MG63 (cell line): ENCODE results near the gene ANKRD11. TPM values are rescaled to one million over a fixed set of nuclear protein-coding genes. Genes with fewer than 3 reads are reported as not detected.
"Not testable (repeated sequence)": the region's sequence is repeated elsewhere in the genome, so short reads cannot be mapped to it uniquely, and the experiment has no call there.

Experiments used
- DNase-seq: peaks from one replicate; pipeline ENCODE4 v3.0.0-alpha.2; 2020
- H3K27me3 ChIP-seq: fragments of 250-450 bp; sonication (Bioruptor Pico); 2 replicates; pipeline ENCODE4 v1.5.1; 2020; ENCODE audit warnings: mild to moderate bottlenecking, moderate library complexity
- H3K36me3 ChIP-seq: fragments of 250-450 bp; sonication (Bioruptor Pico); 2 replicates; pipeline ENCODE4 v1.5.1; 2020; ENCODE audit warnings: mild to moderate bottlenecking, moderate library complexity
- H3K4me3 ChIP-seq: fragments of 250-450 bp; sonication (Bioruptor Pico); 2 replicates; pipeline ENCODE4 v1.5.1; 2020; ENCODE audit warnings: mild to moderate bottlenecking, moderate library complexity
- H3K9me3 ChIP-seq: fragments of 250-450 bp; sonication (Bioruptor Pico); 2 replicates; pipeline ENCODE4 v1.5.1; 2020; ENCODE audit warnings: mild to moderate bottlenecking, moderate library complexity
- total RNA-seq: library from RNA; depleted of rRNA; stranded (reverse); fragments of >200 nt; shearing (Covaris generic); gene quantifications from 2 replicates; pipeline ENCODE4 v1.2.3, GENCODE V29; 2014; ENCODE audit warnings: low replicate concordance

Gene ANKRD11
- total RNA-seq, 1 experiment from 2014 or later = 54.3 TPM

DNA sequence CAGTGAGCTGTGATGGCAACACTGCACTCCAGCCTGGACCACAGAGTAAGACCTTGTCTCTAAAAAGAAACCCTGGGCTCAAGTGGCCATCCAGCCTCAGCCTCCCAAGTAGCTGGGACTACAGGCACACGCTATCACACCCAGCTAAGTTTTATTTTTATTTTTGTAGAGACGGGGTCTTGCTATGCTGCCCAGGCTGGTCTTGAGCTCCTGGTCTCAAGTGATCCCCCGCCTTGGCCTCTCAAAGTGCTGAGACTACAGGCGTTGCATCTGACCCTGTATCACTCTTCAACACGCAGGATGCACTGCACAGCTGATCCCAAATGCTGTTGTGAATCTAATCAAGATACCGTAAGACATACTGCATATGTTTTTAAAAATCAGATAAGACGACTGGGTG, 23.0 kb downstream of the ANKRD11 start:
- H3K4me3 ChIP-seq = no peak overlapping the region
- no peaks in the 10 kb centered on the region for H3K27me3 ChIP-seq
- DNase-seq = no peak
- no peaks in the 10 kb centered on the region for H3K9me3 ChIP-seq
- no peaks in the 10 kb centered on the region for H3K36me3 ChIP-seq

DNA sequence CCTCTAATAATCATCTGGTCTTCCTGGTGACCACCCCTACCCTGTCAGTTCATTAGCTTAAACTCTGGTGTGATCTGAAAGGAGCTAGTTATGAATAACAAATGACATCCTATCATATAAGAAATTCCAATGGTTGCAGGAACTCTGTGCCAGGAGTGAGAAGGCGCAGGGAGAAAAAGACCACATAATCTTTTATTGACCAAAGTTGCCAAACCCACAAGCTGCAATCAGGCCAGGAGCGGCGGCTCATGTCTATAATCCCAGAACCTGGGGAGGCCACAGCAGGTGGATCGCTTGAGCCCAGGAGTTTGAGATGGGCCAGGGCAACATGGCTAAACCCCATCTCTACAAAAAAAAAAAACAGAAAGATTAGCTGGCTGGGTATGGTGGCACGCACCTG, 23.4 kb downstream of the ANKRD11 start:
- no peak for DNase-seq
- H3K36me3 ChIP-seq = no peaks in the 10 kb centered on the region
- H3K4me3 ChIP-seq = no peak overlapping the region
- H3K9me3 ChIP-seq = no peaks in the 10 kb centered on the region
- no peaks in the 10 kb centered on the region for H3K27me3 ChIP-seq

DNA sequence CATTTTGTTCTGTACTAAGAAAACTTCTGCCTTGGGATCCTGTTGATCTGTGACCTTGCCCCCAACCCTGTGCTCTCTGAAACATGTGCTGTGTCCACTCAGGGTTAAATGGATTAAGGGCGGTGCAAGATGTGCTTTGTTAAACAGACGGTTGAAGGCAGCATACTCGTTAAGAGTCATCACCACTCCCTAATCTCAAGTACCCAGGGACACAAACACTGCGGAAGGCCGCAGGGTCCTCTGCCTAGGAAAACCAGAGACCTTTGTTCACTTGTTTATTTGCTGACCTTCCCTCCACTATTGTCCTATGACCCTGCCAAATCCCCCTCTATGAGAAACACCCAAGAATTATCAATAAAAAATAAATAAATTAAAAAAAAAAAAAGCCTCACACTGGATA, 27.0 kb downstream of the ANKRD11 start:
- not testable (repeated sequence) for H3K9me3 ChIP-seq, H3K4me3 ChIP-seq, DNase-seq, H3K36me3 ChIP-seq, H3K27me3 ChIP-seq

DNA sequence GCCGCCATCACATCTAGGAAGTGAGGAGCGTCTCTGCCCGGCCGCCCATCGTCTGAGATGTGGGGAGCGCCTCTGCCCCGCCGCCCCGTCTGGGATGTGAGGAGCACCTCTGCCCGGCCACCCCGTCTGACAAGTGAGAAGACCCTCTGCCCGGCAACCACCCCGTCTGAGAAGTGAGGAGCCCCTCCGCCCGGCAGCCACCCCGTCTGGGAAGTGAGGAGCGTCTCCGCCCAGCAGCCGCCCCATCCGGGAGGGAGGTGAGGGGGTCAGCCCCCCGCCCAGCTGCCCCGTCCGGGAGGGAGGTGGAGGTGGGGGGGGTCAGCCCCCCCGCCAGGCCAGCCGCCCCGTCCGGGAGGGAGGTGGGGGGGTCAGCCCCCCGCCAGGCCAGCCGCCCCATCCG, 27.7 kb downstream of the ANKRD11 start:
- H3K27me3 ChIP-seq, DNase-seq, H3K36me3 ChIP-seq, H3K4me3 ChIP-seq, H3K9me3 ChIP-seq: not testable (repeated sequence)

DNA sequence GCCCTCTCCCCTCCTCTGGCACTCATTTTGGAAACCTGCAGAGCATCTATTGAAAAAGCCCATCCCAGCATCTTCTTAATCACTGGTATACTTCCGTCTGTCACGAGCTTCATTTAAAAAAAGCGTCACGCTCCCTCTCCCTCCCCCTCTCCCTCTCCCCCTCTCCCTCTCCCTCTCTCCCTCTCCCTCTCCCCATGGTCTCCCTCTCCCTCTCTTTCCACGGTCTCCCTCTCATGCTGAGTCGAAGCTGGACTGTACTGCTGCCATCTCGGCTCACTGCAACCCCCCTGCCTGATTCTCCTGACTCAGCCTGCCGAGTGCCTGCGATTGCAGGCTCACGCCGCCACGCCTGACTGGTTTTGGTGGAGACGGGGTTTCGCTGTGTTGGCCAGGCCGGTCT, 28.5 kb downstream of the ANKRD11 start:
- not testable (repeated sequence) for H3K27me3 ChIP-seq, H3K9me3 ChIP-seq, H3K36me3 ChIP-seq, H3K4me3 ChIP-seq
- DNase-seq = peak; percentile 73

DNA sequence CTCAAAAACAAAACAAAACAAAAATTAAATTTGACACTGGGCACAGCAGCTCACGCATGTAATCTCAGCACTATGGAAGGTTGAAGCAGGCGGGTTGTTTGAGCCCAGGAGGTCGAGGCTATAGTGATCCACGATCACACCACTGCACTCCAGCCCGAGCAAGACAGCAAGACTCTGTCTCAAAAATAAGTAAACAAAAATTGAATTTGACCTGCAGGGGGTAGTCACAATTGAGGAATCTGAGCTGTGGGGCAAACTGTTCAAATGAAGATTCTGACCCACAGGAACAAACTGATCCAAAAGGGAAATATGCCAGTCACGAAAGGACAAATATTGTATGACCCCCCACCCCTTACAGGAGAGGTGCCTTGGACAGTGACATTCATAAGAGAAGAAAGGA, 29.8 kb downstream of the ANKRD11 start:
- Histone ChIP-seq H3K36me3 (no peaks in the 10 kb centered on the region), H3K27me3 (no peaks in the 10 kb centered on the region), H3K4me3 (no peak overlapping the region), H3K9me3 (no peaks in the 10 kb centered on the region)
- DNase-seq = no peak

DNA sequence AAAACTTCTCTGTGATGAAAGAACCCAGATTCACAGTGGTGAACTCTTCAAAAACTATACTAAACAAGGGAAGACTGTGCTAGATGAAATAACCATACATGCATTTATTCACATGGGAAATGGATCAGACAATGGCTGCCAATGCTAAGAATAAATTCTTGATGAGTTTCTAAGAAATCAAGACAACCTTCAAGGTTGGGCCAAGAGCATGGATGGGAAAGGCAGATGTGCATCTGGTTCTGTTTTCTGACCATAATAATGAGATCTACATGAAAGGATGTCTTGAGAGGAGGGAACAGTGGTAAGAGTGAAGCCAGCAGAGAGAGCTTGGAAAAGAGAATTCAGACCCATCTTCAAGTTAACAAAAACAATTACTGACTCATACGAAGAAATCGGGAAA, 31.4 kb downstream of the ANKRD11 start:
- Histone ChIP-seq H3K9me3 (no peaks in the 10 kb centered on the region), H3K36me3 (no peaks in the 10 kb centered on the region), H3K4me3 (no peak overlapping the region), H3K27me3 (no peaks in the 10 kb centered on the region)
- no peak for DNase-seq

DNA sequence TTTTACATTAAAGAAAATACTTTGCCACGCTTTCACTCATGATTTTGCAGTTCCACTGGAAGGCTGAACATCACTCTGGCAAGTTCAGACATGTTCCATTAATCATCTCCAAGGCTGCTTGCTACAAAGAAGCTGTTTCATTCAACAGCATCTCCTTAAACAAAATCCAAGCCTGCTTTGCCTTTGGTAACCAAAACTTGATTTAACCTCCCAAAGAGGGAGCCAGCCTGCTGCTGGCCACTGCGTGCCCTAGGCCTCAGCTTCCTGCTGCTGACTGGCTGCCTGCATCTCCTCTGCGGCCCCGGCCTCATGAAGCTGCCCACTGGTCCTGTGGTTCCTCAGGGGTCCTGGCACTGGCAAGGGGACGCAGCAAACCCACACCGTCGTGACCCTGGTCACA, 31.8 kb downstream of the ANKRD11 start:
- no peak overlapping the region for H3K4me3 ChIP-seq
- H3K36me3 ChIP-seq = no peaks in the 10 kb centered on the region
- no peaks in the 10 kb centered on the region for H3K27me3 ChIP-seq
- DNase-seq = no peak
- no peaks in the 10 kb centered on the region for H3K9me3 ChIP-seq

DNA sequence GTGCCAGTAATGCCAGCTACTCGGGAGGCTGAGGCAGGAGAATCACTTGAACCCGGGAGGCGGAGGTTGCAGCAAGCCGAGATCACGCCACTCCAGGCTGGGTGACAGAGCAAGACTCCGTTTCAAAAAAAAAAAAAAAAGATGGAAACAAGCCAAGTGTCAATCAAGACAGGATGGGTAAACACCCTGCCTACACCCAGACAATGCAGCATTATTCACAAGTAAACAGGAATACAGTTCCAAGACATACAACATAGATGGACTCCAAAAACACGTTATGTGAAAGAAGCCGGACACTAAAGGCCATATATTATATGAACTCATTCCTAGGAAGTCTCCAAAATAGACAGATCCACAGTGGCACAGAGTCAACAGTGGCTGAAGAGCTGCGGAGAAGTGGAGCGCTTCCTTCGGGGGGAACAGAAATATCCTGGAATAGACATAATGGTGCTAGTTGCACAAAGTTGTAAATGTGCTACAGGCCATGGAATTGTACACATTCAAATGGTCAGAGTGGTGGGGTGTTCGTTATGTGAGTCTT, 33.9 kb downstream of the ANKRD11 start:
- Histone ChIP-seq H3K9me3 (no peaks in the 10 kb centered on the region), H3K4me3 (no peak overlapping the region), H3K36me3 (no peaks in the 10 kb centered on the region), H3K27me3 (no peaks in the 10 kb centered on the region)
- no peak for DNase-seq

DNA sequence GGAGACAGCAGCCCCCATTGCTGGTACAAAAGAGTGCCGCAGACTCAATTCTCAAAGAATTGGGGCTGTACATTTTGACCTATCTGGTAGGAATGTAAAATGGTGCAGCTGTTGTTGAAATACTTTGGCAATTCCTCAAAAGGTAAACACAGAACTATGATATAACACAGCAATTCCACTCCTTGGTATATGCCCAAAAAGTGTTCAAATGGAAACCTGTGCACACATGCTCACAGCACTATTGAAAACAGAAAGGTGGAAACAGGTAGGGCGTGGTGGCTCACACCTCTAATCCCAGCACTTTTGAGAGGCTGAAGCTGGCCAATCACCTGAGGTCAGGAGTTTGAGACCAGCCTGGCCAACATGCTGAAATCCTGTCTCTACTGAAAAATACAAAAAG, 34.7 kb downstream of the ANKRD11 start:
- no peak for DNase-seq

DNA sequence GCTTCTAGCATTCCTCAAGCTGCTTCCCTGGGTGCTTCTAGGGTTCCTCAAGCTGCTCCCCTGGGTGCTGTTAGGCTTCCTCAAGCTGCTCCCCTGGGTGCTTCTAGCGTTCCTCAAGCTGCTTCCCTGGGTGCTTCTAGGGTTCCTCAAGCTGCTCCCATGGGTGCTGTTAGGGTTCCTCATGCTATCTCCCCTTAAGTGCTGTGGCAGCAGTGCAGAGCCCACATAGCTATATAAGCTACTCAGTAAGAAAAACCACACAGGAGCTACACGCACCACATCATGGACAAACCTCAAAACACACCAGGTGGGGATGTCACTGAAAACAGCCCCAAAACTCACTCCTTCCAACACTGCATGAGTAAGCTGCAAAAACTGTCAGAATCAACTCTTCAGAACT, 35.2 kb downstream of the ANKRD11 start:
- no peak for DNase-seq
- H3K27me3 ChIP-seq = no peaks in the 10 kb centered on the region
- no peak overlapping the region for H3K4me3 ChIP-seq
- H3K36me3 ChIP-seq = no peaks in the 10 kb centered on the region
- no peaks in the 10 kb centered on the region for H3K9me3 ChIP-seq

More for the DNA sequence above, 34.7 kb downstream of the ANKRD11 start:
- Histone ChIP-seq H3K9me3 (no peaks in the 10 kb centered on the region), H3K4me3 (no peak overlapping the region), H3K36me3 (no peaks in the 10 kb centered on the region), H3K27me3 (no peaks in the 10 kb centered on the region)

DNA sequence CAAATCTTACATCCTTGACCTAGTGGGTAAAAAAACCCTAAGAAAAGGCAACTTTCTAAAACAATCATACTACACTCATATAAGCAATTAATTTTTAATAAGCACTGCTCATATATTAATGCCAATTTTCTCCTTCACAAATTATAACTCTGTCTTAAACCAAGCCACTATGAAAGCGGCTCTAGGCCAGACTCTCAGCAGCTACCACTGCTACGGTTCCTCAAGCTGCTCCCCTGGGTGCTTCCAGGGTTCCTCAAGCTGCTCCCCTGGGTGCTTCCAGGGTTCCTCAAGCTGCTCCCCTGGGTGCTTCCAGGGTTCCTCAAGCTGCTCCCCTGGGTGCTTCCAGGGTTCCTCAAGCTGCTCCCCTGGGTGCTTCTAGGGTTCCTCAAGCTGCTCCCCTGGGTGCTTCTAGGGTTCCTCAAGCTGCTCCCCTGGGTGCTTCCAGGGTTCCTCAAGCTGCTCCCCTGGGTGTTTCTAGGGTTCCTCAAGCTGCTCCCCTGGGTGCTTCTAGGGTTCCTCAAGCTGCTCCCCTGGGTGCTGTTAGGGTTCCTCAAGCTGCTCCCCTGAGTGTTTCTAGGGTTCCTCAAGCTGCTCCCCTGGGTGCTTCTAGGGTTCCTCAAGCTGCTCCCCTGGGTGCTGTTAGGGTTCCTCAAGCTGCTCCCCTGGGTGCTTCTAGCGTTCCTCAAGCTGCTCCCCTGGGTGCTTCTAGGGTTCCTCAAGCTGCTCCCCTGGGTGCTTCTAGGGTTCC, 35.8 kb downstream of the ANKRD11 start:
- H3K27me3 ChIP-seq, H3K36me3 ChIP-seq, DNase-seq, H3K4me3 ChIP-seq, H3K9me3 ChIP-seq: not testable (repeated sequence)

DNA sequence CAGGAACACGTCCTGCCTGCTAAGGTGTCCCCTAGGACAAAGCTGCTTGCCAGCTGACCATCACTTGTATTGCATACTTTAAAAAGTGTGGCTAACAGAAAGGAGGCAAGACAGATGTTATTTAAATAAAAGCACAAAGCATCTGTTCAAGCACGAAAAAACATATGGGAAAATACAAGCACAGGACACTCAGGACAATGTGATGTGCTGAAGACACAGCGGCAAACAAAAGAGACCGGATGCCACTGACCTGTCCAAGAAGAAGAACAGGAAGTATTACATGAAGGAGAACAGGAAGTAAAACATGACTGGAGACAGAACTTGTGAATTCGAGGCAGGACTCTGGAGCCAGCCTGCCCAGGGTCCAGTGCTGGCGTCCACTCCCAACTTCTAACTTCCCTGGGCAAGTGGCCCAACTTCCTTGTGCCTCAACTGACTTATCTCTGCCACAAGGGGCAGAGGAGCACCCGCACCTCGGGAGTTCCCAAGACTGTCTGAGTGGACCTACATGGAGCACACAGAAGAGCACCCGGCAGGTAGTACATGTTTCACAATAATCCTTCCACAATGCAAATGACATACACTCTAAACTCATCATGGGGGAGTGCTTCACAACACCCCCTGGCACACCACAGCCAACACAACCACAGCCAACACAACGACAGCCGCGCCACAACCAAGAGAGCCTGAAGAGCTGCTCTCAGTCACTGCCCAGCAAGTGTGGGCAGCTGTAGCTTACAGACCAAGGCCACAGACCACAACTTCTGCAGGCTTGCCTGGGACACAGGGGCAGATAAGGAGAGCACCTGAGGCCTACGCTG, 36.6 kb downstream of the ANKRD11 start:
- H3K9me3 ChIP-seq = no peaks in the 10 kb centered on the region
- peak; percentile 43 for DNase-seq

DNA sequence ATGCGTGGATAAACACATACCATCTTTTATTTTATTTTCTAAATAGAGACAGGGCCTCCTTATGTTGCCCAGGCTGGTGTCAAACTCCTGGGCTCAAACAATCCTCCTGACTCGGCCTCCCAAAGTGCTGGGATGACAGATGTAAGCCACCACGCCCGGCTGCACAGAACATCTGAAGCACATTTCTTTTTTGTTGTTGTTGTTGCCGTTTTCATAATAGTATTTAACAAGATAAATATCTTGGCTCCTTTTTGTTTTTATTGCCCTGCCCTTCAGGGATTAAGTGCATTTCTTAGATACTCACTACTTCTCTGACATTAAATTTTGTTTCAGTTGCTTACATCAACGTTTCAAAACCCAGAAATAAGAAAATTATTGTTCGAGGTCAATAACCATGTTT, 37.4 kb downstream of the ANKRD11 start:
- Histone ChIP-seq H3K4me3 (no peak overlapping the region), H3K27me3 (no peaks in the 10 kb centered on the region), H3K9me3 (no peaks in the 10 kb centered on the region), H3K36me3 (no peaks in the 10 kb centered on the region)
- DNase-seq = no peak

More for the DNA sequence above, 36.6 kb downstream of the ANKRD11 start:
- no peaks in the 10 kb centered on the region for H3K36me3 ChIP-seq
- H3K27me3 ChIP-seq = no peaks in the 10 kb centered on the region
- H3K4me3 ChIP-seq = no peak overlapping the region

DNA sequence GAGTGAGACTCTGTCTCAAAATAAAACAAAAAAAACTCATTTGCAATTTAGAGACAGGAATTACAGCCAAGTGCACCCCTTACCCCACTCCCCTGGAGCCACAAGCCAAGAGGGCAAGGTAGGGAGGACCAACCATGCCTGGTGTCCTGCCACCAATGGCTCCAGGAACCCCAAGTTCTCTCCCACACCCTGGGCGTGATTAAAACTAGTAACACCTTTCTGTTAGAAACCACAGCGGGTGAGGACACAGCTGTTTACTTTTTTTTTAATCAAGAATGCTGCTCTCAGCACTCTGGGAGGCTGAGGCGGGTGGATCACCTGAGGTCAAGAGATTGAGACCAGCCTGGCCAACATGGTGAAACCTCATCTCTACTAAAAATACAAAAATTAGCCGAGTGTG, 38.1 kb downstream of the ANKRD11 start:
- H3K9me3 ChIP-seq = no peaks in the 10 kb centered on the region
- H3K27me3 ChIP-seq = no peaks in the 10 kb centered on the region
- H3K36me3 ChIP-seq = no peaks in the 10 kb centered on the region
- DNase-seq = no peak
- H3K4me3 ChIP-seq = no peak overlapping the region

DNA sequence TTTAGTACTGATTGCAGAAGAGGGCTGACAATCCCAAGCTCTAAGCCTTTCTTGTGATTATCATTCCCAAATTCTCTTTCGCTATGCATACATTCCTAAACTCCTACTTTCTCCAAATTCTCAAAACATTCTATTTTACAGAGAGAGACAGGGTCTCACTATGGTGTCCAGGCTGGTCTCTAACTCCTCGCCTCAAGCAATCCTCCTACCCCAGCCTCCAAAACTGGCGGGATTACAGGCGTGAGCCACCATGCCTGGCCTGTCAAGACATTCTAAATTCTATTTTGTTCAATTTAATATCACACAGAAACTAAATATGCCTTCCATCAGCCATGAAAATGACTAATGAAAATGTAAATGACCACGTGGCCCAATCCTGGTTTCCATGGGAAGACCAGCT, 39.8 kb downstream of the ANKRD11 start:
- no peaks in the 10 kb centered on the region for H3K36me3 ChIP-seq
- H3K27me3 ChIP-seq = no peaks in the 10 kb centered on the region
- H3K9me3 ChIP-seq = no peaks in the 10 kb centered on the region
- no peak overlapping the region for H3K4me3 ChIP-seq
- no peak for DNase-seq

DNA sequence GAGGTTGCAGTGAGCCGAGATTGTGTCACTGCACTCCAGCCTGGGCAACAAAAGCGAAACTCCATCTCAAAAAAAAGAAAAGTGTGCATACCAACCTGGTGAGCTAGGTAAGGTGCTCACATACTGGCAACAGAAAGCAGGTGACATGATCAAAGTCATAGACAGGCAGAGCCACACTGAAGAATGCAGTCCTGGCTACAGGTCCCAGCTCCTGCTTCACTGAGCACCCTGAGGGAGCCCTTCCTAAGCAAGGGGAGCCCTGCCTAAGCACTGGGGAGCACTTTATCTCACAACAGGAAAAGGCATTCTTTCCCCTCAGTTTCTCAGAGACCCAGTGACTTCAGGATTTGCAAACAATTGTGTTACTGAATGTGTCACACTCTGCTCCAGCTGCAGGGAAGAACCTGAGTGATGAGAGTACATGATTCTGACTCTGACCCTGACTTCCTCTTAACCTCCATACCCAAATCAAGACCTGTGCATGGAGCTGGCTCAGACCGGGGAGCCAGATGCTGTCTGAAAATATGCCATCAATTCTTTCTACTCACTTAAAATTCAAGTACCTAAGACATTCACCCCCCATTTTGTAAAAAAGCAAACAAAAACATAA, 40.5 kb downstream of the ANKRD11 start:
- H3K27me3 ChIP-seq = no peaks in the 10 kb centered on the region
- no peaks in the 10 kb centered on the region for H3K9me3 ChIP-seq
- no peak for DNase-seq
- no peak overlapping the region for H3K4me3 ChIP-seq
- no peaks in the 10 kb centered on the region for H3K36me3 ChIP-seq
